IMR-90 (cell line): ENCODE results near the gene HINT2. TPM values are rescaled to one million over a fixed set of nuclear protein-coding genes. Genes with fewer than 3 reads are reported as not detected.

Source experiments
- ATAC-seq: fragments of 200-7000 bp; cut with Tn5 transposase; 2 replicates; pipeline ENCODE4 v1.9.1; 2020; ENCODE audit warnings: low read depth, mild to moderate bottlenecking, moderate library complexity
- BruUV-seq: library from RNA; stranded (reverse); fragments of 400-500 nt; replicated peaks from 2 replicates; lab custom pipeline; 2021; lab: Mats Ljungman, UMichigan
- CTCF ChIA-PET: fragments of 300-600 bp; formaldehyde crosslinking; extraction: SDS; loops from one replicate; lab custom pipeline; 2021; ENCODE audit warnings: antibody characterized with exemption; lab: Yijun Ruan, JAX
- POLR2A ChIA-PET: fragments of 300-600 bp; sonication (Branson Sonifier 250); formaldehyde crosslinking; loops from one replicate; lab custom pipeline; 2022; ENCODE audit warnings: antibody characterized with exemption; ENCODE audit not compliant: unreplicated experiment; lab: Charles Lee
- DNase-seq: peaks from one replicate; pipeline ENCODE4 v3.0.0; 2013
- H2AFZ ChIP-seq: replicated peaks from 2 replicates; pipeline ENCODE3; 2013; ENCODE audit warnings: low read length, mild to moderate bottlenecking; ENCODE audit not compliant: poor library complexity
- H2AK5ac ChIP-seq: 2 replicates; pipeline ENCODE4 v1.6.1; 2013; ENCODE audit warnings: low read depth, low read length, inconsistent platforms
- H2AK9ac ChIP-seq: replicated peaks from 2 replicates; pipeline ENCODE3; 2013; ENCODE audit warnings: mild to moderate bottlenecking, low read depth, low read length, moderate library complexity; ENCODE audit not compliant: poor library complexity
- H2BK120ac ChIP-seq: 2 replicates; pipeline ENCODE4 v1.6.1; 2013; ENCODE audit warnings: low read depth, low read length, inconsistent platforms
- H2BK15ac ChIP-seq: 3 replicates; pipeline ENCODE4 v1.6.1; 2013; ENCODE audit warnings: low read depth, low read length, inconsistent platforms
- H2BK20ac ChIP-seq: 2 replicates; pipeline ENCODE4 v1.6.1; 2013; ENCODE audit warnings: low read depth, mild to moderate bottlenecking, inconsistent platforms, low read length, moderate library complexity
- H2BK5ac ChIP-seq: 2 replicates; pipeline ENCODE4 v1.6.1; 2013; ENCODE audit warnings: mild to moderate bottlenecking, low read depth, low read length, inconsistent platforms; ENCODE audit not compliant: poor library complexity, severe bottlenecking
- H3K14ac ChIP-seq: replicated peaks from 2 replicates; pipeline ENCODE4 v1.6.1; 2013; ENCODE audit warnings: low read depth, low read length, inconsistent platforms
- H3K18ac ChIP-seq: 2 replicates; pipeline ENCODE4 v1.6.1; 2013; ENCODE audit warnings: low read depth, low read length, control low read depth
- H3K23ac ChIP-seq: 2 replicates; pipeline ENCODE4 v1.6.1; 2013; ENCODE audit warnings: low read depth, low read length, inconsistent platforms
- H3K27ac ChIP-seq: 2 replicates; pipeline ENCODE4 v1.5.1; 2013; ENCODE audit warnings: mild to moderate bottlenecking, control low read depth, low read length; ENCODE audit not compliant: insufficient read depth
- H3K27me3 ChIP-seq: 2 replicates; pipeline ENCODE4 v1.6.1; 2013; ENCODE audit warnings: low read length; ENCODE audit not compliant: control insufficient read depth, insufficient read depth
- H3K36me3 ChIP-seq: 2 replicates; pipeline ENCODE4 v1.6.1; 2013; ENCODE audit warnings: low read length, mixed read lengths; ENCODE audit not compliant: control insufficient read depth, insufficient read depth
- H3K4ac ChIP-seq: 2 replicates; pipeline ENCODE4 v1.6.1; 2013; ENCODE audit warnings: low read depth, low read length, inconsistent platforms
- H3K4me1 ChIP-seq: 2 replicates; pipeline ENCODE4 v1.6.1; 2013; ENCODE audit warnings: low read length, mixed read lengths; ENCODE audit not compliant: control insufficient read depth, insufficient read depth
- H3K4me2 ChIP-seq: 2 replicates; pipeline ENCODE4 v1.6.1; 2013; ENCODE audit warnings: low read depth, mild to moderate bottlenecking, control low read depth, low read length, moderate library complexity
- H3K4me3 ChIP-seq: 2 replicates; pipeline ENCODE4 v1.5.1; 2013; ENCODE audit warnings: low read depth, mild to moderate bottlenecking, control low read depth, low read length, moderate library complexity; ENCODE audit not compliant: insufficient read depth
- H3K56ac ChIP-seq: 2 replicates; pipeline ENCODE4 v1.6.1; 2013; ENCODE audit warnings: low read length, inconsistent platforms; ENCODE audit not compliant: insufficient read depth; ENCODE audit errors: extremely low read depth
- H3K79me1 ChIP-seq, 2 experiments: 2 replicates each; pipeline ENCODE4 v1.6.1; 2013; ENCODE audit warnings: low read length in 2 of 2, inconsistent platforms in 1 of 2, low read depth in 1 of 2
- H3K9ac ChIP-seq: 2 replicates; pipeline ENCODE4 v1.6.1; 2013; ENCODE audit warnings: low read depth, low read length, control low read depth
- H3K9me1 ChIP-seq: 2 replicates; pipeline ENCODE4 v1.6.1; 2013; ENCODE audit warnings: low read length, inconsistent platforms; ENCODE audit not compliant: insufficient read depth
- H3K9me3 ChIP-seq: 2 replicates; pipeline ENCODE4 v1.6.1; 2013; ENCODE audit warnings: low read length; ENCODE audit not compliant: control insufficient read depth, insufficient read depth
- H4K20me1 ChIP-seq: 2 replicates; pipeline ENCODE4 v1.6.1; 2013; ENCODE audit warnings: low read length, inconsistent platforms; ENCODE audit not compliant: insufficient read depth
- H4K5ac ChIP-seq: 2 replicates; pipeline ENCODE4 v1.6.1; 2013; ENCODE audit warnings: mild to moderate bottlenecking, low read depth, low read length, control low read depth
- H4K8ac ChIP-seq, 2 experiments: 2 replicates each; pipeline ENCODE4 v1.6.1; 2013; ENCODE audit warnings: low read depth in 2 of 2, low read length in 2 of 2, control low read depth in 1 of 2, inconsistent platforms in 1 of 2
- H4K91ac ChIP-seq: 2 replicates; pipeline ENCODE4 v1.6.1; 2013; ENCODE audit warnings: low read depth, low read length, inconsistent platforms; ENCODE audit not compliant: insufficient read depth
- BHLHE40 ChIP-seq: fragments of 150-350 bp; IDR thresholded peaks from 2 replicates; pipeline ENCODE4 v1.6.1; 2016; ENCODE audit warnings: mild to moderate bottlenecking, low read depth, low read length
- ELK1 ChIP-seq: fragments of 150-350 bp; IDR thresholded peaks from 2 replicates; pipeline ENCODE4 v1.6.1; 2016; ENCODE audit warnings: low read depth, mild to moderate bottlenecking, low read length, moderate library complexity, borderline replicate concordance
- NFE2L2 ChIP-seq: fragments of 150-350 bp; IDR thresholded peaks from 2 replicates; pipeline ENCODE4 v1.6.1; 2016; ENCODE audit warnings: low read depth, mild to moderate bottlenecking, low read length
- RFX5 ChIP-seq: IDR thresholded peaks from 2 replicates; pipeline ENCODE4 v1.8.0; 2012; ENCODE audit warnings: low read depth, mild to moderate bottlenecking, low read length, moderate library complexity
- WGBS, 2 experiments: methylation state at CpG; one replicate each; pipeline versions ENCODE4 v1.1.5 to v1.1.7; 2013; ENCODE audit warnings: missing lambda C conversion rate in 2 of 2; ENCODE audit not compliant: insufficient read length in 1 of 2; ENCODE audit errors: extremely low coverage in 2 of 2; 5-methylcytosine and 5-hydroxymethylcytosine counted together
- dilution Hi-C: fragments of 300-500 bp; cut with HindIII; formaldehyde crosslinking; loops from one replicate; pipeline ENCODE4 v1.14.3; 2018; ENCODE audit warnings: low sequenced_read_pairs; ENCODE audit not compliant: unreplicated experiment
- in situ Hi-C: fragments of 300-500 bp; cut with MboI; formaldehyde crosslinking; loops from 3 replicates; pipeline ENCODE4 v1.14.3; 2019; ENCODE audit warnings: low sequenced_read_pairs, inconsistent platforms, mixed read lengths
- intact Hi-C: fragments of 100-400 bp; cut with micrococcal nuclease; formaldehyde crosslinking; loops from 2 replicates; pipeline ENCODE4 v1.10.0; 2022
- polyA plus RNA-seq, 3 experiments: library from polyadenylated mRNA; depleted of rRNA; stranded (reverse); fragments of >200 nt; gene quantifications; 2 replicates each; pipeline ENCODE4 v1.2.3, GENCODE V29; 2012; ENCODE audit warnings: low replicate concordance in 1 of 3
- total RNA-seq: library from RNA; depleted of rRNA; stranded (reverse); fragments of >200 nt; gene quantifications from 2 replicates; pipeline ENCODE4 v1.2.3, GENCODE V29; 2012

Gene HINT2
- total and polyA plus RNA-seq, 2 of the 4 experiments (the other 2 are of a cell fraction): 7.5 to 20.6 TPM

GRCh38 chr9:35771075-35771433 is 43.8 kb downstream of the HINT2 start:
- WGBS, 2 experiments: no CpG with 5 or more reads among the region's 4 CpGs

More at GRCh38 chr9:35771075-35771433, 43.8 kb downstream of the HINT2 start:
- TF ChIP-seq BHLHE40 (no peak), ELK1 (no peak), RFX5 (no peak), NFE2L2 (no peak)
- no peaks in the 10 kb centered on the region for H3K36me3 ChIP-seq
- intact Hi-C loops (no loop called here), in situ Hi-C loops (no loop called here), dilution Hi-C loops (no loop called here)
- H3K4ac ChIP-seq: no peak overlapping the region
- H2BK120ac ChIP-seq: no peak overlapping the region
- no peaks in the 10 kb centered on the region for H3K9me1 ChIP-seq
- H2AK5ac ChIP-seq: no peak overlapping the region
- no peak overlapping the region for H4K91ac ChIP-seq
- ATAC-seq (peak; percentile 32), DNase-seq (no peak)
- no peak overlapping the region for H4K8ac ChIP-seq
- BruUV-seq: no TSS peak
- no peak overlapping the region for H2BK5ac ChIP-seq
- no peak overlapping the region for H2AK9ac ChIP-seq
- H3K56ac ChIP-seq: no peak overlapping the region
- no peaks in the 10 kb centered on the region for H3K79me1 ChIP-seq
- no peak overlapping the region for H2BK20ac ChIP-seq
- no peak overlapping the region for H2BK15ac ChIP-seq
- peaks cover 28% of the 10 kb centered on the region for H3K27me3 ChIP-seq
- H3K14ac ChIP-seq: no peak overlapping the region
- no peak overlapping the region for H2AFZ ChIP-seq
- H3K27ac ChIP-seq: no peak overlapping the region
- no peak overlapping the region for H3K4me2 ChIP-seq
- POLR2A ChIA-PET: interaction anchor here (0.5 kb wide), 1 partner anchor 82 kb away, joined by 6 read pairs; the partner anchor contains the start of gene TPM2
- no peak overlapping the region for H3K4me3 ChIP-seq
- H3K4me1 ChIP-seq: peaks cover 1% of the 10 kb centered on the region; the same call in 1 of the 2 replicates
- H4K20me1 ChIP-seq: no peaks in the 10 kb centered on the region
- no peak overlapping the region for H3K23ac ChIP-seq
- H4K5ac ChIP-seq: no peak overlapping the region
- H3K9me3 ChIP-seq: no peaks in the 10 kb centered on the region
- no peak overlapping the region for H3K9ac ChIP-seq
- CTCF ChIA-PET: interaction anchor here (1.0 kb wide), 1 partner anchor 19 kb away, joined by 3 read pairs; no protein-coding TSS in a partner anchor
- H3K18ac ChIP-seq: no peak overlapping the region
